Measurements from ENCODE around the gene CHAF1A. TPM values are rescaled to one million over a fixed set of nuclear protein-coding genes. Genes with fewer than 3 reads are reported as not detected.

Gene CHAF1A
- total RNA-seq, 3 donors from 2014 or later (not counting 1 experiment from before 2014, with no cell fraction given), result 34.4 to 40.8 (median 35.2) TPM

- Mint-ChIP-seq H3K4me1 (peaks cover 10 to 28% of the 10 kb centered on the region in 2 donors), H3K36me3 (no peaks in the 10 kb centered on the region), H3K27me3 (ENCODE audit: low read depth in 2 of 2) (no peaks in the 10 kb centered on the region), H3K4me3 (no peak overlapping the region), H3K9me3 (no peaks in the 10 kb centered on the region), H3K27ac (no peak overlapping the region)
- intact Hi-C loops (cut with micrococcal nuclease), result no loop called here
- Histone ChIP-seq H3K27me3 (ENCODE audit: control insufficient read depth, insufficient read depth, low read length) (no peaks in the 10 kb centered on the region), H3K36me3 (ENCODE audit: control insufficient read depth, insufficient read depth, low read length) (peaks cover 26% of the 10 kb centered on the region), H3K27ac (ENCODE audit: low read length) (no peak overlapping the region), H3K4me1 (ENCODE audit: control insufficient read depth, insufficient read depth, low read length) (peaks cover 24% of the 10 kb centered on the region), H3K9me3 (ENCODE audit: control insufficient read depth, insufficient read depth, low read length) (no peaks in the 10 kb centered on the region), H3K4me3 (ENCODE audit: low read length) (no peak overlapping the region)
- 89% methylated on average over 34 of the region's 34 CpGs for WGBS (ENCODE audit: insufficient coverage)
- no peak for ATAC-seq
- no peak for DNase-seq
- TF ChIP-seq CTCF (IDR thresholded peaks at IDR 0.05), result no peak
Measured at GRCh38 chr19:4453232-4454179, 51.1 kb downstream of the CHAF1A start.

- Histone ChIP-seq H3K4me3 (ENCODE audit: low read length) (no peak overlapping the region), H3K27me3 (ENCODE audit: control insufficient read depth, insufficient read depth, low read length) (no peaks in the 10 kb centered on the region), H3K27ac (ENCODE audit: low read length) (no peak overlapping the region), H3K4me1 (ENCODE audit: control insufficient read depth, insufficient read depth, low read length) (peaks cover 24% of the 10 kb centered on the region), H3K36me3 (ENCODE audit: control insufficient read depth, insufficient read depth, low read length) (peaks cover 17% of the 10 kb centered on the region), H3K9me3 (ENCODE audit: control insufficient read depth, insufficient read depth, low read length) (no peaks in the 10 kb centered on the region)
- Mint-ChIP-seq H3K36me3 (no peaks in the 10 kb centered on the region), H3K4me3 (peak overlapping the region; percentile 25), H3K9me3 (no peaks in the 10 kb centered on the region), H3K4me1 (peaks cover 10 to 28% of the 10 kb centered on the region in 2 donors), H3K27me3 (ENCODE audit: low read depth in 2 of 2) (no peaks in the 10 kb centered on the region), H3K27ac (peak overlapping the region in 1 of 2 donors; percentile 97)
- WGBS (ENCODE audit: insufficient coverage), result 94% methylated on average over 28 of the region's 29 CpGs
- DNase-seq (no peak), ATAC-seq (no peak)
- TF ChIP-seq CTCF (IDR thresholded peaks at IDR 0.05), result no peak
- intact Hi-C loops (cut with micrococcal nuclease), result loop anchor here (5.0 kb wide), 1 partner anchor 208 kb away; the partner anchor contains the start of gene YJU2
Measured at GRCh38 chr19:4454747-4455718, 52.6 kb downstream of the CHAF1A start.

- Histone ChIP-seq H3K4me3 (ENCODE audit: low read length) (no peak overlapping the region), H3K27ac (ENCODE audit: low read length) (peak overlapping the region; percentile 19), H3K9me3 (ENCODE audit: control insufficient read depth, insufficient read depth, low read length) (no peaks in the 10 kb centered on the region), H3K27me3 (ENCODE audit: control insufficient read depth, insufficient read depth, low read length) (no peaks in the 10 kb centered on the region), H3K4me1 (ENCODE audit: control insufficient read depth, insufficient read depth, low read length) (peaks cover 24% of the 10 kb centered on the region), H3K36me3 (ENCODE audit: control insufficient read depth, insufficient read depth, low read length) (peaks cover 15% of the 10 kb centered on the region)
- no peak for TF ChIP-seq CTCF (IDR thresholded peaks at IDR 0.05)
- Mint-ChIP-seq H3K9me3 (no peaks in the 10 kb centered on the region), H3K27me3 (ENCODE audit: low read depth in 2 of 2) (no peaks in the 10 kb centered on the region), H3K4me1 (peaks cover 10 to 28% of the 10 kb centered on the region in 2 donors), H3K36me3 (no peaks in the 10 kb centered on the region), H3K27ac (peak overlapping the region; percentile 89 to 97), H3K4me3 (peak overlapping the region; percentile 94)
- no peak for DNase-seq
- 68% methylated on average over 15 of the region's 15 CpGs for WGBS (ENCODE audit: insufficient coverage)
- no peak for ATAC-seq
- intact Hi-C loops (cut with micrococcal nuclease), result loop anchor here (5.0 kb wide), 1 partner anchor 209 kb away; the partner anchor contains the start of gene YJU2
Measured at GRCh38 chr19:4455719-4456475, 53.5 kb downstream of the CHAF1A start.

Data from natural killer cell (primary cell).